ENCODE results near the gene PXDN. TPM values are rescaled to one million over a fixed set of nuclear protein-coding genes. Genes with fewer than 3 reads are reported as not detected.

PXDN gene
- total RNA-seq, 2 donors from 2014 or later: 9.5 to 20.0 TPM

- Histone ChIP-seq H3K9ac (ENCODE audit: low read depth in 2 of 2, low read length in 2 of 2) (no peak overlapping the region), H3K4me1 (no peaks in the 10 kb centered on the region), H3K36me3 (no peaks in the 10 kb centered on the region), H3K27ac (no peak overlapping the region), H3K27me3 (no peaks in the 10 kb centered on the region), H3K4me3 (no peak overlapping the region), H3K9me3 (no peaks in the 10 kb centered on the region)
- DNase-seq: no peak
- intact Hi-C loops (cut with DNase I): no loop called here
- TF ChIP-seq CTCF (IDR thresholded peaks at IDR 0.05): no peak
Measured at GRCh38 chr2:1584691-1585485, 159.4 kb downstream of the PXDN start.

DNA sequence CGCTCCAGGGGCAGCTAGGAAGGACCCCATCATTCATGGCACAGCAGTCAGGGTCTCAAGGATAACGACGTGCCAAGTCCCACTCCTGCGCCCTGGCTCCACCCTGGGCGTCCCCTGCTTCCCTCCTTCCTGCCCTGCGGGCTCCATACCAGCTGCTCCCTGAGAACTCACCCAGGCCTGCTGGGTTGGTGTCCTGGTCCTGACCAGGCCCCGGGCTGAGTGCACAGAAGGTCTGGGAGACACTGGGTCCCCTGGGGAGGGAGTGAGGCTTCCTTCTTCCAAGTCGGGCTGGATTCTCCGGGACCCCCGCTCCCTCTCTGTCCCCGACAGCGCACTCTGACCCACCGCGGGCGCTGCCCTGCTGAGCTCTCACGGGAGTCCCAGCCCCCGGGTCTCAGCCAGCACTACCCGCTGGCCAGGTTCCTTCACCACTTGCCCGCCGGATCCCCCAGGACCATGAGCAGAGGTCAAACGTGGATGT lies 160.2 kb downstream of the PXDN start:
- Histone ChIP-seq H3K4me1 (no peaks in the 10 kb centered on the region), H3K36me3 (no peaks in the 10 kb centered on the region), H3K27me3 (no peaks in the 10 kb centered on the region), H3K9ac (ENCODE audit: low read depth in 2 of 2, low read length in 2 of 2) (no peak overlapping the region), H3K9me3 (no peaks in the 10 kb centered on the region), H3K4me3 (no peak overlapping the region), H3K27ac (no peak overlapping the region)
- intact Hi-C loops (cut with DNase I): no loop called here
- no peak for TF ChIP-seq CTCF (IDR thresholded peaks at IDR 0.05)
- DNase-seq: no peak

GRCh38 chr2:1582891-1583341 lies 161.4 kb downstream of the PXDN start:
- Histone ChIP-seq H3K4me1 (no peaks in the 10 kb centered on the region), H3K36me3 (no peaks in the 10 kb centered on the region), H3K9ac (ENCODE audit: low read depth in 2 of 2, low read length in 2 of 2) (no peak overlapping the region), H3K4me3 (no peak overlapping the region), H3K27ac (no peak overlapping the region), H3K27me3 (no peaks in the 10 kb centered on the region), H3K9me3 (no peaks in the 10 kb centered on the region)
- intact Hi-C loops (cut with DNase I): no loop called here
- no peak for DNase-seq
- TF ChIP-seq CTCF (IDR thresholded peaks at IDR 0.05): no peak

DNA sequence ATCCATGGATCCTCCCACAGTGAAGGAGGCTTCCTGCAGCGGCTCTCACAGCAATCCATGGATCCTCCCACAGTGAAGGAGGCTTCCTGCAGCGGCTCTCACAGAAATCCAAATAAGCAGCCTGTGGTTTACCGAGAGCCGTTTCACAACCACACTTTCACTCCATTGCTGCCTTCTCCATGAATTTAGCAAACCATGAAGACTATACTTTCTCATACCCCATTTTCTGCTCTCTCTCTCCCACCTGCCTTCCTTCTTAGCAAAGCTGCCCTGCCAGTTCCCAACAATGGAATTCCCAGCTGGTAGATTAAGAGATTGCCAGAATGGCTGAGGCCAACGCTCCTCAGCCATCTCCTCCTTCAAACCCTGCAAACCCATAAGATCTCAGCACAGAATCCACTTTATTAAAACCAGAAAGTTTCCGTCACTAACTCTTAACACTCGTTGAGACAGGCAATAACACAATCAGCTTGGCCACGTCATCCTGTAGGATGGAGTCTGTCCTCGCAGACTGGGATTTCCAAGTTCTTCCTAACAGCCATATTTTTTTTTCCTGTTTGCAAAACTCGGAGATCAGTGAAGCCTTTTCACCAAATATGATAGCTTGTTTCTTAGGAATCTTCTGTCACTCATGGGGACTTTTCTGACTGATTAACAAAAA lies 162.2 kb downstream of the PXDN start:
- Histone ChIP-seq H3K4me3 (no peak overlapping the region), H3K4me1 (no peaks in the 10 kb centered on the region), H3K27me3 (no peaks in the 10 kb centered on the region), H3K27ac (no peak overlapping the region), H3K9ac (ENCODE audit: low read depth in 2 of 2, low read length in 2 of 2) (no peak overlapping the region), H3K36me3 (no peaks in the 10 kb centered on the region), H3K9me3 (no peaks in the 10 kb centered on the region)
- no peak for TF ChIP-seq CTCF (IDR thresholded peaks at IDR 0.05)
- DNase-seq: no peak
- intact Hi-C loops (cut with DNase I): no loop called here
